Measurements from ENCODE around the gene TMEM204. TPM values are rescaled to one million over a fixed set of nuclear protein-coding genes. Genes with fewer than 3 reads are reported as not detected.

The TMEM204 gene
- total RNA-seq, 1 experiment from 2014 or later, result not detected

DNA sequence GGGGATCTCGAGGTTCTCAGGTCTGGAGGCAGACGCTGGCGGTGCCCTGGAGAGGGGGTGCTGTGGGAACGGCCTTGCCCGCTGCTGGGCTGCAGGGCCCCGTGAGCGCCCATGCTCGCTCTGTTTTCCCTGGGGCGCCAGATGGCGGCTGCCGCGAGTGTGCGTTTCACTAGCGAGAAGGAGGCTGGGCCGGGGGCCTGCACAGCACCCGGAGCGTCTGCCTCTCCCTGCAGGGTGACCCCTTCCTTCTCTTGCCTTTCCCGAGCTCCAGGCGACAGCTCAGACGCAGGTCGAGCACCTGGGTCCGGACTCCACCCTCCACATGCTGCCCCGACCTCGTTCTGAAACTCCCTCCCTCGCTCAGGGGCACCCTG is 37.6 kb upstream of the TMEM204 start:
- Histone ChIP-seq H3K9me2 (replicated peaks; ENCODE audit: insufficient read depth, low read length) (no peaks in the 10 kb centered on the region), H3K4me2 (ENCODE audit: low read depth, low read length, poor library complexity, severe bottlenecking) (no peak overlapping the region), H3K27ac (ENCODE audit: low read length) (no peak overlapping the region), H3K4me1 (ENCODE audit: low read length) (peaks cover 19% of the 10 kb centered on the region), H4K20me1 (ENCODE audit: insufficient read depth, low read depth, low read length) (no peaks in the 10 kb centered on the region), H3K79me2 (ENCODE audit: low read length) (peaks cover 19% of the 10 kb centered on the region), H3K9ac (ENCODE audit: low read length) (no peak overlapping the region), H3K4me3 (ENCODE audit: low read length) (no peak overlapping the region), H3K9me3 (ENCODE audit: low read length) (no peaks in the 10 kb centered on the region), H2AFZ (ENCODE audit: low read length) (no peak overlapping the region), H3K36me3 (ENCODE audit: insufficient read depth, low read length) (no peaks in the 10 kb centered on the region), H3K27me3 (ENCODE audit: low read length) (no peaks in the 10 kb centered on the region)
- DNase-seq, result no peak

- Histone ChIP-seq H3K27ac (ENCODE audit: low read length) (no peak overlapping the region), H3K4me3 (ENCODE audit: low read length) (no peak overlapping the region), H4K20me1 (ENCODE audit: insufficient read depth, low read depth, low read length) (no peaks in the 10 kb centered on the region), H3K9me2 (replicated peaks; ENCODE audit: insufficient read depth, low read length) (no peaks in the 10 kb centered on the region), H3K36me3 (ENCODE audit: insufficient read depth, low read length) (no peaks in the 10 kb centered on the region), H3K4me2 (ENCODE audit: low read depth, low read length, poor library complexity, severe bottlenecking) (no peak overlapping the region), H3K79me2 (ENCODE audit: low read length) (peaks cover 19% of the 10 kb centered on the region), H2AFZ (ENCODE audit: low read length) (no peak overlapping the region), H3K9me3 (ENCODE audit: low read length) (no peaks in the 10 kb centered on the region), H3K27me3 (ENCODE audit: low read length) (no peaks in the 10 kb centered on the region), H3K9ac (ENCODE audit: low read length) (no peak overlapping the region), H3K4me1 (ENCODE audit: low read length) (peaks cover 19% of the 10 kb centered on the region)
- DNase-seq, result no peak
These were observed 37.0 kb upstream of the TMEM204 start for GRCh38 chr16:1496464-1496863.

DNA sequence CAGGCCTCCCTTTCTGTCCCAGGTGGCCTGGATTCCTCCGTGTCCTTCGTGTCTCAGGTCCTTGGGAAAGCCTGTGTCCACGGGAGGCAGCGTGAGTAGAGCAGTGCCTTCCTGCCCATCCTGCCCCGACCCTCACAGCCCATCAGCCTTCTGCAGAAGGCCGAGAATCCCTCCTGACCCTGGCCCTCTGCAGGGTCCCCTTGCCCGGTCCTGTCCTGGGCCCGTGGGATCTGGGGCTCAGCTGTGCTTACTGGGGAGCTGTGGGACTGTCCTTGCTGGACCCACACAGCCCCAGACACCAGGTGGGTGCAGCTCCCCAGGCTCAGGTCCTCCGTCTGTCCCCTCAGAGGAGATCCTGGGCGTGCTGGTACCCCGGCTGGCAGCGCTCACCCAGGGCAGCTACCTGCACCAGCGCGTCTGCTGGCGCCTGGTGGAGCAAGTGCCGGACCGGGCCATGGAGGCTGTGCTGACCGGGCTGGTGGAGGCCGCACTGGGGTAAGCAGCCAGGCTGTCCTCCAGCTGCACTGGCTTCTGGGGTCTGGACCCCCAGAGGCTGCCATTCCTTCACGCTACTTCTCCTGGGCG is 36.4 kb upstream of the TMEM204 start:
- Histone ChIP-seq H3K4me2 (ENCODE audit: low read depth, low read length, poor library complexity, severe bottlenecking) (no peak overlapping the region), H3K79me2 (ENCODE audit: low read length) (peaks cover 19% of the 10 kb centered on the region), H2AFZ (ENCODE audit: low read length) (no peak overlapping the region), H3K4me1 (ENCODE audit: low read length) (peaks cover 19% of the 10 kb centered on the region), H4K20me1 (ENCODE audit: insufficient read depth, low read depth, low read length) (no peaks in the 10 kb centered on the region), H3K27me3 (ENCODE audit: low read length) (no peaks in the 10 kb centered on the region), H3K36me3 (ENCODE audit: insufficient read depth, low read length) (no peaks in the 10 kb centered on the region), H3K4me3 (ENCODE audit: low read length) (no peak overlapping the region), H3K9me2 (replicated peaks; ENCODE audit: insufficient read depth, low read length) (no peaks in the 10 kb centered on the region), H3K27ac (ENCODE audit: low read length) (no peak overlapping the region), H3K9ac (ENCODE audit: low read length) (no peak overlapping the region), H3K9me3 (ENCODE audit: low read length) (no peaks in the 10 kb centered on the region)
- DNase-seq, result no peak

DNA sequence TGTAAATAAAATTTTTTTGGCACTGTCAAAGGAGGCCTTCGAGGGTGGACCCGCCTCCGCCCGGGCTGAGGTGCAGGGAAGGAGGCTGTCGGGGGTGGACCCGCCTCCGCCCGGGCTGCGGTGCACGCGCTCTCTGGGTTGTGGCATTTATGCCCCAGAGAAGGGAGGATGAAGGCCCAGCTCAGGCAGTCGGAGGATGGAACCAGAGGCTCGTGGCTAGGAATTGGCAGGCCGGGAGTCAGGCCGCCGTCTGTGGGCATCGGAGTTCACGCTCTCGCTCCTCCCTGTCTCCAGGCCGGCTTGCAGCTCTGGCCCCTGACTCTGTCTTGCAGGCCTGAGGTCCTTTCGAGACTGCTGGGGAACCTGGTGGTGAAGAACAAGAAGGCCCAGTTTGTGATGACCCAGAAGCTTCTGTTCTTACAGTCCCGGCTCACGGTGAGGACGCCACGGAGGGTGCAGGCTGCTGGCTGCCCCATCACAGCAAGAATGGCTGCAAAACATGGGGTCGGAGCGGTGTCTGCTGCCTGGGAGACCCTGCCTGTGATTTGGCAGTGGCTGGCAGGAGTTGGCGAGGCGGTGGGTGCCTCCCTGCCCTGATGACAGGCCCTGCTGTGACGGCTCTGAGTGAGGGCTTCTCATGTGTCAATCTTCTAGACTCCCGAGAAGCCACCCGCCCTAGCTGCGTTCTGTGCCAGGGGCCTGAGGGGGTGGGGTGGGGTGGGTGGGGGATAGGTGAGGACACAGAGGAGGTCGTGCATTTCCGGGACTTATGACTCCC is 34.4 kb upstream of the TMEM204 start:
- H3K36me3 ChIP-seq (ENCODE audit: insufficient read depth, low read length), result no peaks in the 10 kb centered on the region
- no peak overlapping the region for H3K4me2 ChIP-seq (ENCODE audit: low read depth, low read length, poor library complexity, severe bottlenecking)

DNA sequence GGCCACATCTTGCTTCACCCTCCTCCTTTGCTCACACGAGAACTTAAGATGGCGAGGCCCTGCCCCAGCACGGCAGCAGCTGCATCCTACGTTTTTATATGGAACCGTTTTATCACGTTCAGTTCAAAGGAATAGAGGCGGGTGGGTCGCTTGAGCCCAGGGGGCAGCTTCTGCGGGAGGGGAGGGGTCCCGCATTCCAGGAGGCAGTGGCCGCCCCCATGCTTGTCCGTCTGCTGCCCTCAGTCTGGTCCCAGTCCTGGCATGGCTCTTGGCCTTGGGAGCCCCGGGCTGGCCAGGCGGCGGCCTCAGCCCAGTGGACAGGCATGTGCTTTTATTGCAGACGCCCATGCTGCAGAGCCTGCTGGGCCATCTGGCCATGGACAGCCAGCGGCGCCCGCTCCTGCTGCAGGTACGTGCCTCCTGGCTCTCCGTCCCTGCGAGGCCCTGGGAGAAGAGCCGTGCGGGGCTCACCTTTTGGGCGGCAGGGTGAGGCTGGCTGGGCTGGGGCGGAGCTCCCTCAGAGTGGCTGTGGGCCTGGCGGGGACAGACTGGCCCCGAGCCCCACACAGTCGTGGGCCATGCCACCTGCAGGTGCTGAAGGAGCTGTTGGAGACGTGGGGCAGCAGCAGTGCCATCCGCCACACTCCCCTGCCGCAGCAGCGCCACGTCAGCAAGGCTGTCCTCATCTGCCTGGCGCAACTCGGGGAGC is 33.6 kb upstream of the TMEM204 start:
- Histone ChIP-seq H4K20me1 (ENCODE audit: insufficient read depth, low read depth, low read length) (no peaks in the 10 kb centered on the region), H3K79me2 (ENCODE audit: low read length) (peaks cover 3% of the 10 kb centered on the region), H2AFZ (ENCODE audit: low read length) (no peak overlapping the region), H3K4me1 (ENCODE audit: low read length) (0 out of 2 replicates have a peak, but pooled peaks cover under 1% of the 10 kb centered on the region), H3K9me2 (replicated peaks; ENCODE audit: insufficient read depth, low read length) (no peaks in the 10 kb centered on the region), H3K9ac (ENCODE audit: low read length) (no peak overlapping the region), H3K27ac (ENCODE audit: low read length) (no peak overlapping the region), H3K4me3 (ENCODE audit: low read length) (no peak overlapping the region), H3K36me3 (ENCODE audit: insufficient read depth, low read length) (no peaks in the 10 kb centered on the region), H3K9me3 (ENCODE audit: low read length) (no peaks in the 10 kb centered on the region), H3K27me3 (ENCODE audit: low read length) (no peaks in the 10 kb centered on the region), H3K4me2 (ENCODE audit: low read depth, low read length, poor library complexity, severe bottlenecking) (no peak overlapping the region)
- no peak for DNase-seq

More for the DNA sequence above, 34.4 kb upstream of the TMEM204 start:
- Histone ChIP-seq H4K20me1 (ENCODE audit: insufficient read depth, low read depth, low read length) (no peaks in the 10 kb centered on the region), H3K27me3 (ENCODE audit: low read length) (no peaks in the 10 kb centered on the region), H3K27ac (ENCODE audit: low read length) (no peak overlapping the region), H3K9me2 (replicated peaks; ENCODE audit: insufficient read depth, low read length) (no peaks in the 10 kb centered on the region), H3K9me3 (ENCODE audit: low read length) (no peaks in the 10 kb centered on the region), H3K4me3 (ENCODE audit: low read length) (no peak overlapping the region), H2AFZ (ENCODE audit: low read length) (no peak overlapping the region), H3K9ac (ENCODE audit: low read length) (no peak overlapping the region), H3K79me2 (ENCODE audit: low read length) (peaks cover 12% of the 10 kb centered on the region), H3K4me1 (ENCODE audit: low read length) (peaks cover 8% of the 10 kb centered on the region)
- DNase-seq, result no peak

DNA sequence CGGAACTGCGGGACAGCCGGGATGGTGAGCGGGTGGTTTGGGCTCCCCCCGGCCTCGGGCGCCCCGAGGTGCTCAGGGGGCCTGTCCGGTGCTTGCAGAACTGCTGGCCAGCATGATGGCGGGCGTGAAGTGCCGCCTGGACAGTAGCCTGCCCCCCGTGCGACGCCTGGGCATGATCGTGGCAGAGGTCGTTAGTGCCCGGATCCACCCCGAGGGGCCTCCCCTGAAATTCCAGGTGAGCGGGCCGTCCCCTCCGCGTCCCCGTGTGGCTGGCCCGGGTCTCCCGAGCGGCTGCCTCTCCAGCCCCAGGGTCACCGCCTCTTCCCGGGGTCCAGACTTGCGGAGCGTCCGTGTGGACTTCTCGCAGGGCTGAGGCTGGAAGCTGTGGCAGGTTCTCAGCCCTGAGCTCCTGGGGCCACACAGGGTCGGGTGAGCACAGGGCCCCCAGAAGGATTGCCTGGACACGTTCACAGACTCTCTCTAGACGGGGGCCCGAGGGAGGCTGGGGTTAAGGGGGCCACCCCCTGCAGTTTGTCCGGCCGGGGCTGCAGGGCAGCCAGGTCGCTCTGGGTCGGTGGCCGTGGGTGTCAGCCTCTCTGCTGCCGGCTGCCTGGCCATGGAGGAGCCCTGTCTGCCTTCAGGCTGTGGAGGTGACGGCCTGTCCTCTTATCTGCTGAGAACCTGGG is 32.9 kb upstream of the TMEM204 start:
- Histone ChIP-seq H3K79me2 (ENCODE audit: low read length) (no peaks in the 10 kb centered on the region), H4K20me1 (ENCODE audit: insufficient read depth, low read depth, low read length) (no peaks in the 10 kb centered on the region), H2AFZ (ENCODE audit: low read length) (no peak overlapping the region), H3K36me3 (ENCODE audit: insufficient read depth, low read length) (no peaks in the 10 kb centered on the region), H3K4me1 (ENCODE audit: low read length) (no peaks in the 10 kb centered on the region), H3K27me3 (ENCODE audit: low read length) (no peaks in the 10 kb centered on the region), H3K4me3 (ENCODE audit: low read length) (no peak overlapping the region), H3K9me3 (ENCODE audit: low read length) (no peaks in the 10 kb centered on the region), H3K4me2 (ENCODE audit: low read depth, low read length, poor library complexity, severe bottlenecking) (no peak overlapping the region), H3K9ac (ENCODE audit: low read length) (no peak overlapping the region), H3K27ac (ENCODE audit: low read length) (no peak overlapping the region), H3K9me2 (replicated peaks; ENCODE audit: insufficient read depth, low read length) (no peaks in the 10 kb centered on the region)
- DNase-seq, result no peak

- DNase-seq, result no peak
- H3K27ac ChIP-seq (ENCODE audit: low read length), result no peak overlapping the region
- H3K4me2 ChIP-seq (ENCODE audit: low read depth, low read length, poor library complexity, severe bottlenecking), result no peak overlapping the region
- H4K20me1 ChIP-seq (ENCODE audit: insufficient read depth, low read depth, low read length), result no peaks in the 10 kb centered on the region
- no peaks in the 10 kb centered on the region for H3K9me2 ChIP-seq (replicated peaks; ENCODE audit: insufficient read depth, low read length)
- no peaks in the 10 kb centered on the region for H3K4me1 ChIP-seq (ENCODE audit: low read length)
- H3K4me3 ChIP-seq (ENCODE audit: low read length), result no peak overlapping the region
- H3K36me3 ChIP-seq (ENCODE audit: insufficient read depth, low read length), result no peaks in the 10 kb centered on the region
- H3K9ac ChIP-seq (ENCODE audit: low read length), result no peak overlapping the region
- no peak overlapping the region for H2AFZ ChIP-seq (ENCODE audit: low read length)
- H3K27me3 ChIP-seq (ENCODE audit: low read length), result no peaks in the 10 kb centered on the region
- no peaks in the 10 kb centered on the region for H3K9me3 ChIP-seq (ENCODE audit: low read length)
- H3K79me2 ChIP-seq (ENCODE audit: low read length), result no peaks in the 10 kb centered on the region
These were observed 31.8 kb upstream of the TMEM204 start for GRCh38 chr16:1501630-1502029.

Data from Karpas-422 (cell line).